Effector memory CD4-positive, alpha-beta T cell (primary cell): ENCODE data around the gene FRY.

Experiments used
- DNase-seq, 3 donors: peaks; one replicate each; pipeline ENCODE4 v3.0.0-alpha.2; 2020
- H3K27ac ChIP-seq: 2 replicates; pipeline ENCODE4 v1.7.0; 2013; ENCODE audit warnings: mild to moderate bottlenecking, low read length, moderate library complexity; ENCODE audit not compliant: insufficient read depth, poor library complexity, severe bottlenecking
- H3K27me3 ChIP-seq: replicated peaks from 2 replicates; pipeline ENCODE4 v1.7.0; 2013; ENCODE audit warnings: mild to moderate bottlenecking, low read length; ENCODE audit not compliant: insufficient read depth, control insufficient read depth, poor library complexity, severe bottlenecking
- H3K36me3 ChIP-seq: 2 replicates; pipeline ENCODE4 v1.7.0; 2013; ENCODE audit warnings: mild to moderate bottlenecking, low read length, moderate library complexity; ENCODE audit not compliant: control insufficient read depth, insufficient read depth
- H3K4me1 ChIP-seq: 2 replicates; pipeline ENCODE4 v1.7.0; 2013; ENCODE audit warnings: low read length, mild to moderate bottlenecking; ENCODE audit not compliant: control insufficient read depth, insufficient read depth, poor library complexity, severe bottlenecking
- H3K4me3 ChIP-seq: 2 replicates; pipeline ENCODE4 v1.7.0; 2013; ENCODE audit warnings: low read length, low read depth, mild to moderate bottlenecking; ENCODE audit not compliant: insufficient read depth, poor library complexity, severe bottlenecking
- H3K9me3 ChIP-seq: 2 replicates; pipeline ENCODE4 v1.7.0; 2013; ENCODE audit warnings: mild to moderate bottlenecking, low read length, moderate library complexity; ENCODE audit not compliant: control insufficient read depth

FRY gene

DNA sequence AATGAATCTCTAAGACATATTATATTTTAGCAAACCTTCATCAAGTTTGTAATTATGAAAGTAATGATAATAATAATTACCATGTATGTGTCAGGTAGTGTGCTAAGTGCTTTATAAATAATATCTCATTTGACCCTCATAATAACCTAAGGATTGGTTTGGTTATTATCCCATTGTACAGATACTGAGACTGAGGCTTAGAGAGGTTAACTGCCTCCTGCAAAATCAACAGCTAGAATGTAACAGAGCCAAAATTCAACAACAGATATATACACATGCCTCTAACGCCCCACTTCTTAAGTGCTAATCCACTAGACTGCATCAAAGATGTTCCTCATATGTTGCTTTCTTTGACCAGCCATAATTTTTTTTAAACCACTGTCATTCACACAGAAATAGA lies 142.8 kb downstream of the FRY start:
- H3K36me3 ChIP-seq = peaks cover 18% of the 10 kb centered on the region
- no peak overlapping the region for H3K27ac ChIP-seq
- H3K9me3 ChIP-seq = no peaks in the 10 kb centered on the region
- H3K4me1 ChIP-seq = no peaks in the 10 kb centered on the region
- no peaks in the 10 kb centered on the region for H3K27me3 ChIP-seq
- no peak for DNase-seq
- no peak overlapping the region for H3K4me3 ChIP-seq

DNA sequence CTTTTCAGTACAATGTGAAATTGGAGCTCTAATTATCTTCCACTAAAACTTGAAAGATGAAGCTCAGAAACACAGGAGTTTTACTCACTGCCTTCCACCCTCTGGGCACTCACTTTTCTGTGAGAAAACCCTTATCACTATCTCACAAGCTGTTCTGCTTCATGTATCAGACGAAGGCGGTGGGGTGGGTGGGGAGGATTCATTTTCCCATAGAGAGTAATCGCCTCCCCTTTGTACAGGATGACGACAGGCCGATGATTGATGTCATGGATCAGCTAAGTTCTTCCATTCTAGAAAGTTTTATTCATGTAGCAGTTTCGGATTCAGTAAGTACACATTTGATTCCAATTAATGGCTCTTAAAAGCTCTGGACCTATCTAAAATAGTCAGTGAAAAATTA lies 143.7 kb downstream of the FRY start:
- Histone ChIP-seq H3K27me3 (no peaks in the 10 kb centered on the region), H3K4me1 (no peaks in the 10 kb centered on the region), H3K27ac (no peak overlapping the region), H3K4me3 (no peak overlapping the region), H3K36me3 (peaks cover 18% of the 10 kb centered on the region), H3K9me3 (no peaks in the 10 kb centered on the region)
- DNase-seq = no peak

DNA sequence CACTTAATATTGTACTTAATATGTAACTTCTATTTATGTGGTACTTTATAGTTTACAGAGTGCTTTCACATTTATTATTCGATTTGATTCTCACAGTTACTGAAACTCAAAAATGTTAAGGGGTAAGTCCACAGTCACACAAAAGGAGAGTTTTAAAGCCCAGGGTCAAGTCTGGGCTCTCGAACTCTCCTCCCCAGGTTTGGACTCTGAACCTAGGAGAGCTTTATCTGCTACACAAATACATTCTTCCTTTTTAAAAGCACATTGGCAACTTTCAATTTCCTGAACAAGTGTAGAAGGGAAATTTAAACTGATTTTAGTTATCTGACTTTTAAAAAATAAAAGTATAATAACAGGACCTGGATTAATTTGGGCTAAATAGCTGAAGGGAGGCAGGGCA lies 144.4 kb downstream of the FRY start:
- Histone ChIP-seq H3K27me3 (no peaks in the 10 kb centered on the region), H3K4me1 (no peaks in the 10 kb centered on the region), H3K9me3 (no peaks in the 10 kb centered on the region), H3K4me3 (no peak overlapping the region), H3K36me3 (peaks cover 18% of the 10 kb centered on the region), H3K27ac (no peak overlapping the region)
- no peak for DNase-seq

DNA sequence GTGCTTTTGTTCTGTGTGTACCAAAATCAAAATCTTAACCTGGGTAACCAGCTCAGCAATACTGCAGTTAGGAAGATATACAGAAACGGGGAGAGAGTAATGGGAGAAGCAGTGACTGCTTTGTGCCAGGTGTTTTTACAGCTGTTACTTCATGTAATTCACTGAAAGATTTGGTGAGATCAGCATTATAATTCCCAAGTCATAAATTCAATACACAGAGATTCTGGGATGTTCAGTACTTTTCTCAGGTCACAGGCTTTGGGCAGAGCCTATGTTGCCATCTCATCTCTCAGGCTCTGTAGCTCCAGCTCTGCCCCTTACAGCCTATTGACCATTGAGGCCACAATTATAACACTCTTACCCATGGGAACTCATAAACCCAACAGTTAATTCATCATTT lies 145.1 kb downstream of the FRY start:
- Histone ChIP-seq H3K36me3 (peaks cover 18% of the 10 kb centered on the region), H3K27ac (no peak overlapping the region)
- no peak for DNase-seq

GRCh38 chr13:32178763-32179162 lies 147.2 kb downstream of the FRY start:
- H3K36me3 ChIP-seq = peaks cover 6% of the 10 kb centered on the region
- H3K27me3 ChIP-seq = no peaks in the 10 kb centered on the region
- no peak overlapping the region for H3K27ac ChIP-seq
- H3K4me3 ChIP-seq = no peak overlapping the region
- no peak for DNase-seq
- no peaks in the 10 kb centered on the region for H3K9me3 ChIP-seq
- H3K4me1 ChIP-seq = no peaks in the 10 kb centered on the region

More for the DNA sequence above, 145.1 kb downstream of the FRY start:
- H3K4me3 ChIP-seq = no peak overlapping the region
- no peaks in the 10 kb centered on the region for H3K27me3 ChIP-seq
- no peaks in the 10 kb centered on the region for H3K4me1 ChIP-seq
- no peaks in the 10 kb centered on the region for H3K9me3 ChIP-seq

GRCh38 chr13:32179708-32180107 lies 148.1 kb downstream of the FRY start:
- Histone ChIP-seq H3K36me3 (peaks cover 6% of the 10 kb centered on the region), H3K4me3 (no peak overlapping the region), H3K9me3 (no peaks in the 10 kb centered on the region), H3K27ac (no peak overlapping the region), H3K4me1 (no peaks in the 10 kb centered on the region), H3K27me3 (no peaks in the 10 kb centered on the region)
- DNase-seq = no peak

DNA sequence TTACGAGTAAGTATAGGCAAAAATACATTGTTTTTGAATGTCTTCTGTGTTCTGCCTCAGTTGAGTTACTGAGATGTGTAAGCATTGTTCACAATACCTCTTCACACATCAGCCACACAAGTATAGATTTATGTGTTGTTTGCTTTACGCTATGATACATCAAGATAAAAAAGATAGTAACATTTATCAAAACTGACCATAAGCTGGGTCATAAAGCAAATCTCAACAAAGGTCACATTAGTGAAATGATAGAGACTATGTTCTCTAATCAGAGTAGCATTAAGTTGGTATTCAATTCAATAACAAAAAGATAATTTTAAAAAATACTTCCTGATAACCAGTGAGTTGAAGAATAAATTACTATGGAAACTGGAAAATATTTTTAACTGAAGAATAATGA lies 156.1 kb downstream of the FRY start:
- no peak for DNase-seq
- Histone ChIP-seq H3K36me3 (no peaks in the 10 kb centered on the region), H3K4me3 (no peak overlapping the region), H3K9me3 (no peaks in the 10 kb centered on the region), H3K4me1 (no peaks in the 10 kb centered on the region), H3K27ac (no peak overlapping the region), H3K27me3 (no peaks in the 10 kb centered on the region)

DNA sequence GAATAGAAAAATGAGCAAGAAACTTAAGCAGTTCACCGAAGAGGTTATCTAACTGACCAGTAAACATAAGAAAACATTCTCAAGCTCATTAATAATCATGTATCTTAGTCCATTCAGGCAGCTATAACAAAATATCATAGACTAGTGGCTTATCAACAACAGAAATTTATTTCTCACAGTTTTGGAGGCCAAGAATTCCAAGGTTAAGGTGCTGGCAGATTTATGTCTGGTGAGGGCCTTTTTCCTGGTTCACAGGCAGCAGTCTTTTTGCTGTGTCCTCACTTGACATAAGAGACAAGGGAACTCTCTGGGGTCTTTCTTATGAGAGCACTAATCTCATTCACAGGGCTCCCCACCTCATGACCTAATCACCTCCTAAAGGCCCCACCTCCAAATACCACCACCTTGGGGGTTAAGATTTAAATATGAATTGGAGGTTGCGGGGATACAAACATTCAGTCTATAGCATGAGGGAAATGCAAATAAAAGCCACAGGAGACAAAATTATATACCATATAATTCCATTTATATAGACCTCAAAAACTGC lies 160.0 kb downstream of the FRY start:
- Histone ChIP-seq H3K9me3 (no peaks in the 10 kb centered on the region), H3K36me3 (no peaks in the 10 kb centered on the region), H3K27me3 (no peaks in the 10 kb centered on the region), H3K4me3 (no peak overlapping the region), H3K27ac (no peak overlapping the region), H3K4me1 (no peaks in the 10 kb centered on the region)
- no peak for DNase-seq

DNA sequence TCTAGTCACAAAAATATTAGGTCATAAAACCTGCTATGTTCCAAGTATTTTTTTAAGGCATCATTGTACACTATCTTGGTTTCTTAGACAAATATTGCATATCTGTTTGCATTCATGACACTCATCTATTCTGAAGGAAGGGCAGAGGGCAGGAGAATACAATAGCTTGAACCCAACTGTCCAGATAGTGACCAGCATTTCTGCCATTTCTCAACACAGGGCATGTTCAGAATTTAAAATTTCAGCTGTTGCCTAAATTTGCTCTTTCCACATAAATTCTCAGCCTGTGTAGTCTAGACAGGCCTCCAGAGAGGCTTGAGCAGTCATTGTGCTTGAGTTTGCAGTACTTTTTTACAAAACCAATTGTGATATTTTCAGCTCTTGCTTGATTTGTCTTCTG lies 164.1 kb downstream of the FRY start:
- no peak for DNase-seq
- Histone ChIP-seq H3K36me3 (no peaks in the 10 kb centered on the region), H3K9me3 (no peaks in the 10 kb centered on the region), H3K27me3 (no peaks in the 10 kb centered on the region), H3K4me1 (no peaks in the 10 kb centered on the region), H3K4me3 (no peak overlapping the region), H3K27ac (no peak overlapping the region)

GRCh38 chr13:32199168-32199567 lies 167.6 kb downstream of the FRY start:
- H3K4me1 ChIP-seq = no peaks in the 10 kb centered on the region
- no peaks in the 10 kb centered on the region for H3K9me3 ChIP-seq
- H3K36me3 ChIP-seq = no peaks in the 10 kb centered on the region
- H3K4me3 ChIP-seq = no peak overlapping the region
- no peaks in the 10 kb centered on the region for H3K27me3 ChIP-seq
- H3K27ac ChIP-seq = no peak overlapping the region
- no peak for DNase-seq

DNA sequence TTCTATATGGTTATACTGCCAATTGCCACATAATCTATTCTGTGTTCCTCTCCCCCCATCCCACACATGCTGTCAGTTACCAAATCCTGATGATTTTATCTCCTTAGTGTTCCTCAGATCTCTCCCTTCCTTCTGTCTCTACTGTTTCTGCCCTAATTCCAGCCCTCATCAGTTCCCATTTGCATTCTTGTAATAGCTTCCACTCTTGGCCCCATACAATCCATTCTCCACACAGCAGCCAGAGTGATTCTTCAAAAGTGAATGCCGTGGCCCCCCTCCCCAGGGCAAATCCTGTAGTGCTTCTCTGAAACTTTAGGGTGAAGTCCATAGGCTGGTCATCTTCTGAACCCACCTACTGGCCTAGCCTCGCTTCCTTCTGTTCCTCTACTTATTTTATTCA lies 169.2 kb downstream of the FRY start:
- H3K27ac ChIP-seq = no peak overlapping the region
- H3K4me3 ChIP-seq = no peak overlapping the region
- DNase-seq = no peak
- H3K9me3 ChIP-seq = no peaks in the 10 kb centered on the region
- no peaks in the 10 kb centered on the region for H3K36me3 ChIP-seq
- H3K4me1 ChIP-seq = no peaks in the 10 kb centered on the region
- no peaks in the 10 kb centered on the region for H3K27me3 ChIP-seq
